Stimulated activated naive CD4-positive, alpha-beta T cell (primary cell): ENCODE results near the gene C1orf56.
A peak's percentile ranks its signal among the peaks of the same experiment; 100 is the strongest.

ENCODE experiments used
- DNase-seq, 6 experiments: peaks; one replicate each; lab custom pipeline; 2025; lab: John Stamatoyannopoulos, UW

The C1orf56 gene, protein sequence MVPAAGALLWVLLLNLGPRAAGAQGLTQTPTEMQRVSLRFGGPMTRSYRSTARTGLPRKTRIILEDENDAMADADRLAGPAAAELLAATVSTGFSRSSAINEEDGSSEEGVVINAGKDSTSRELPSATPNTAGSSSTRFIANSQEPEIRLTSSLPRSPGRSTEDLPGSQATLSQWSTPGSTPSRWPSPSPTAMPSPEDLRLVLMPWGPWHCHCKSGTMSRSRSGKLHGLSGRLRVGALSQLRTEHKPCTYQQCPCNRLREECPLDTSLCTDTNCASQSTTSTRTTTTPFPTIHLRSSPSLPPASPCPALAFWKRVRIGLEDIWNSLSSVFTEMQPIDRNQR

DNA sequence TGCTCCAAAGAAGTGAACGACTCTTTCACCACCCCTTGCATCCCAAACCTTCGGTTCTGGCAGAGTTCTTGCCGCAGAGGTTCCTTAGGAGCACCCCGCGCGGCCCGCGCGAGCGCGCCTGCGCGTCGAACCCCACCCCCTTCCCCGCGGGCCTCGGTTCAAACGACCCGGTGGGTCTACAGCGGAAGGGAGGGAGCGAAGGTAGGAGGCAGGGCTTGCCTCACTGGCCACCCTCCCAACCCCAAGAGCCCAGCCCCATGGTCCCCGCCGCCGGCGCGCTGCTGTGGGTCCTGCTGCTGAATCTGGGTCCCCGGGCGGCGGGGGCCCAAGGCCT lies at the start of gene C1orf56:
Gene C1orf56, plus strand, starts transcription at position 161 of the 334 bp plus-strand sequence. Its CDS starts 97 bp downstream, at position 258.
- peak; percentile 33 to 58 (median 41) for DNase-seq

DNA sequence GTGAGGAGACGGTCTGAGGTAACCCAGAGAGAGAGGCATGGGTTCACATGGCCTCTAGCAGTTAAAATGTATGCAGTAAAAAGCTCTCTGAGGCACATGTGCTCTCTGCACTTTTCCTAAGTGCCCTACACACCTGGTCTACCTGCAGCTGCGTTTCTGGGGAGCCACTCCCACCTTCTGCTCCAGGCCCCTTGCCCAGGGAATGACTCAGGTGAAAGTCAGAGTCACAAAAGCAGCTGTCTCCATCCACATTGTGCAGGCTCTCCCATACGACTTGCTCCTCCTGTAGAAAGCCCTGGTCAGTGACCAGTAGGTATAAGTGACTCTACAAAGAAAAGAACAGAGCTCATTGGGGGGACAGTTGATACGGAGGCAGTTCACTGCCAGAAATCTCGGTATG lies 49.6 kb upstream of the C1orf56 start:
- no peak for DNase-seq

DNA sequence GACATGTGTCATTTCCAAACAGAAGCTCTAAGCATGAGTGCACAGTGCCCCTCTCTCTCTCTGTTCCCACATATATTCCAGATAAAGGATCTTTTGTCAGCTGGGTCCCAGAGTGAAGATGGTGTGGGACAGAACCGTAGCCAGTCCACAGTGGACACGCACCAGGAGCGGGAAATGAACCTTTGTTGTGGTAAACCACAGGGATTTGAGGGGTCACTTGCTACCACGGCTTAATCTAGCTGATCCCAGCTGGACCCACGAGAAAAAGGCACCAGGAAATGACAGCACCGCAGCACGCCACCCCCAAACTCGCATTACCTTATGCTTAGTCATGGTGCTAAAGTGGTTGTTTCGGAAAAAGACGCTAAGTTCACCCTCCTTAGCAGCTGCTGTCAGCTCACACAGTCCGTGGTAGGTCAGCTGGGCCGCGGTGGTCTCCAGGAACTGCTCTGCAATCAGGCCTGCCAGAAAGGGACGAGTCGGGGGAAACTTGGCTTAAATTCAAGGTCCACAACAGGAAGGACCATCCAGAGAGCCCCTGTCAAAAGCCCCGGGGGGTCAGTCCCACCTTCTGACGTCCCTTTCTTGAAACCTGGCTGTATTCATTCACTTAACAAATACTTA lies 48.4 kb upstream of the C1orf56 start:
- no peak for DNase-seq

DNA sequence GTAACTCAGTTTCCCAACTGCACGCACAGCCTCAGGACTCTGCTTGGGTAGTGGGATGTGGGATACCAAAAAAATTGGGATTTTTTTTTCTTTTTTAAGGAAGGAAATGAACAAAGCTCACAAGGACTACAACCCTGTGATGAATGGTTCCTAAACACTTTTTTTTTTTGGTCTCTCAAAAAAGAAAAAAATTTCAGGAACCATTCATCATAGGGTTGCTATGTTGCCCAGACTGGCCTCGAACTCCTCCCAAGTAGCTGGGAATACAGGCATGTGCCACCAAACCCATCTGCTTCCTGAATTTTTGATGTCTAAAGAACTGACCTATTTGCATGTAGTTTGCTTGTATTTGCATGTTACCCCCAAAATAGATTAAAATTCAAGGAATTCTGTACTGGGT lies 47.6 kb upstream of the C1orf56 start:
- no peak for DNase-seq

DNA sequence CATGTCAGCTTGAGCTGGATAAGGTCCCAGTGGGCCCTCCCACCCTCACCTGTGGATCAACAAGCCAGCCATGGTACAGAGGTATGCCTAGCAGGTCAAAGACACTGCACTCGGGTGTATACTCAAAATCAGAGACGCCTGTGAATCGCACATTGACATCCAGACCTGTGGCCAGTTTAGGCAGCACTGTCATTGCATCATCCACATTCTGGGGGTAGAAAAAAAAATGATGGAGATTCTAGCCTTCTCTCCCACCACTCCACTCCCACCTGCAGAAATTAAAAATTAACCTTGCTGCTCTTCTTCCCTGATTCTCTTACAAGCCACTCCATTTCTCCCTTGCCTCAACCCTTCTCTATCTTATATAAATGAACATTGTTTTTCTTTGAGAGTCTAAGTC lies 47.1 kb upstream of the C1orf56 start:
- no peak for DNase-seq

DNA sequence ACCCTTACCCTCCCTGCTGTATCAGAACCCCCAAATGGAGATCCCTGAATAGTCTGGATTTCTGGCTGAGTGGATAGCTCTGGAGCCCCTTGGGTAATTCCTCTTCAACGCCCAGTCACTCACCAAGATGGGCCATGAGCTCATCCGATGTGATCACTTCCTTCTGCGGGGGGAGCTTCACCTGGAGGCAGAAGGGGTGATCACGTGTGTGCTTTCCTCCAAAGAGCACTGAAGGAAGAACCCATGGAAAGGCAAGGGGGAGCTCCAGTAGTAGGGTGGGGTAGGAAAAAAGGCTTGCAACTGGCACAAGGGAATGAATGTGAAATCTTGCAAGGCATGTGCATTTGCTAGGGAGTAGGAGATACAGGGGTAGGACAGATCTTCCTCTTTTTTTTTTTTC lies 45.9 kb upstream of the C1orf56 start:
- DNase-seq = no peak

DNA sequence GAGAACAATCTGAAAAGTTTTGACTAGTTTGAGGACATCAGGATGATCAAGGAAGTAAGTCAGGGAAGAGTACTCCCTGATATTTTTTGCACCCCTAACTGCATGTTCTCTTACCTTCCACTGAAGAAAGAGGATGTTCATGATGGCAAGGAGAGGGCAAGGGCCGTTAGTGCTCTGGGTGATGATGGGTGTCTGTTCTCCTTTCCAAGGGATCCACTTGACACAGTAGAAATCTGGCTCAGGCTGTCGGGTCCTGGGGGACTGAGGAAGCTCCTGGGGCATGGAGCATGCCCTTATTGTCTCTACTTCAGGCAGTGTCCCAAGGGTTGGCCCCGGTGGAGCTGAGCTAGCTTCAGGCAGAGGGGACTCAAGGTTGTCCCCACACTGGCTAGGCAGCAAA lies 45.5 kb upstream of the C1orf56 start:
- DNase-seq = no peak

DNA sequence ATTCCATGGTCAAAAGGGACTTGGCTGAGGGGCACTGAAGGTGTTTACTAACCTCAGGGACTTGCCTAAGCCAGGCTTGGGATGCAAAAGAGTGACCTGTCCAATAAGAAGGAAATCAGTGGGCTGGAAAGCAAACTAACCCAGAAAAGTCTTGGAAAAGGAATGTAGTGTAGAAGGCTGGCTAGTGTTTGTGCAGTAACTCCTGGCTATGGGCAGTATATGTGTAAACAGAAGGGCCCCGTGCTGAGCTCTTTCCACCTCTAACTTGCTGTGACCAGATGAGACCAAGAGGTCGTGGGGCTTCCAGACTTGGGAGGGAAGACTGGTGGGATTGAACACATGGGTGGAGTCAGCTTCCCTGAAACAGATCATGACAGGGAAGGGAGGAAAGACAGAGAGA lies 44.9 kb upstream of the C1orf56 start:
- DNase-seq = no peak

DNA sequence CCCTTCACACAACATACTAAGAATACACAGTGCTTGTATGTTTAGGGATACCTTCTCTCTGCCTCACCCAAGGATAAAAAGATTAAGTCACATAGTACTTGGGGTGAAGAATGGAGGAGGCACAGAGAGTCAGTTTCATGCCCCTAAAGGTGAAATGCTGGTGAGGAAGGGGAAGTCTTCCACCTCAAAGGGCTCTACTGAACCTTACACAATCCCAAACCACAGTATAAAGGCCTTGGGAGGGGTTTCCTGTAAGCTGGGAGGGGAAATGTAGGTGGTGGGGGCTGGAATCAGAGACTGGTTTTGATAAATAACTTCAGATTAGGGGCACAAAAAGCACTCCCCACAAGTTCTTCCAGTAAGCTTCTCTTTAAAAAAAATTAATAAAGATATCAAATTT lies 44.4 kb upstream of the C1orf56 start:
- DNase-seq = peak in 2 of 6 experiments; percentile 12 to 17

DNA sequence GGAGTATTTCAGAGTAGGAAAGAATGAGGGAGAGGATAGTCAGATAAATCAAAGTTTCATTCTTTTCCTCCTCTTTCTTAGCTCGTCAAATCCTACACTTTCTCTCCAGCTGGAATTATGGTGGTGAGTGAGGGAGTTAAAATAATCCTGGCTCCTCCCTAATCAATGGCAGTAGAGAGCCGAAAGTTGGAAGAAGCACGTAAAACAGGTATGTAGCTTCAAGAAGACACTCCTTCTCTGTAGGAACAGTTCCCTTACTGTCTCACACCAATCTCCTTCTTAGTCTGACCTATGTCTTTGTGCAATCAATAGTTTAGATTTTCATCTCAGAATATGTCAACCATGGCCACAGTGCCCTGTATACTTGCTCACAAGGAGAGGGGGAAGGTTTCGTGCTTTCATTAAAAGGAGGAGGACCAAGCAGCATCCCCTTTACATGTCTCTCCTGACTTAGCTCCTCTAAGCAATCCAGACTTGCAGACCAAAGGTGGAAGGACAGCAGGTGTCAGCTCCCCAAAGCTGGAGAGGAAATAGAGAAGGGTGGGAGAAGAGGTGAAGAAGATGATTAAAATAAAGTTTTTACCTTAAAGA lies 41.7 kb upstream of the C1orf56 start:
- DNase-seq = no peak

DNA sequence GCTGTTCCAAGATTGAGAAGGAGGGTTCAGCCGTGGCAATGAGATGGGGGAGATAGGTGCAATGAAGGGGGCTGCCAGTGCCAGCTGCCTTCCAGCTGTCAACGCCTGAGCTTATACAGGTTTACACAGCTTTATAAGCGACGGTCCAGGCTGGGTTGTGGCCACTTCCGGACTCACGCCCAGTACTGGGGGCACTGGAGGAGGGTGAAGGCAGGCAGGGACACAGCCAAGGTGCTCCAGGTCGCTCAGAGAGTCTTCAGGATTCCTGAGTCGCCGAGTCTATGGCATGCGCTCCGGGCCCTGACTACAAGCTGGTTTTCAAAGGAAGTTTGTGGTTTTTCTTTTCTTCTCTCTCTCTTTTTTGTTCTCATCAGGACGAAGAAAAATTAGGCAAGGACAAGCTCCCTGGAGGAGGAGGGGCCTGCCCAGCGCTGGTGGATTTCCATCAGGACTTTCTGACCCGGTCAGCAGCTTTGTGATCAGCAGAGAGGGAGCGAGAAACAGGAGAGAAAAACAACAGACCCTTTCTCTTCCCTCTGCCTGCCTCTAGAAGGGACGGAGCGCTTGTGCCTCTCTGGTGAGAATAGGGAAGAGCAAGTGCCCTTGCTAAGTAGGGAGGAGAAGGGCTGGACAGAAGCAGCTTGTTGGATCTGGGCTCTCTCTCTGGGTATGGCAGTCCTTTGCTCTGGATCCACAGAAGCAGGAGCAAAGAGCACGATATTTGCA lies 41.1 kb upstream of the C1orf56 start, which contains the start of gene MINDY1:
Gene MINDY1, minus strand, starts transcription at position 576 of the 726 bp plus-strand sequence. CDS start 4,285 bp downstream, outside the sequence.
- DNase-seq = peak in 3 of 6 experiments; percentile 17 to 40 (median 24)

DNA sequence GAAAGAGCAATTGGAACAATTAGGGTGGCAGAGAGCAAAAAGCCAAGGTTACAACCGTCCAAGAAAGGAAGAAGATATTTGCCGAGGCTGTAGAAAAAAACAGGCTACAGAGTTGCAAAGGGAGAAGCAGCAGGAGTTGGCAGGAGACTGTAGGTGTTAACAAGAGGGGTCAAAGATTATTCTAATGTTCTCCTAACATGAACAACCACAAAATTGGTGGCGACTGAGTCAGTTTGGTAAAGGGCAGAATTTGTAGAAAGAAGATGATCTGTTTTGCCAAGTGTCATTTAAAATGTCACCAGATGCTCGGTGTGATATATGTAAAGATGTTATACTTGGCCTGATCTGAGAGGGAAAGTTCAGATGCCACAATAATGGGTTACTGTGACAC lies 39.7 kb upstream of the C1orf56 start:
- DNase-seq = no peak

DNA sequence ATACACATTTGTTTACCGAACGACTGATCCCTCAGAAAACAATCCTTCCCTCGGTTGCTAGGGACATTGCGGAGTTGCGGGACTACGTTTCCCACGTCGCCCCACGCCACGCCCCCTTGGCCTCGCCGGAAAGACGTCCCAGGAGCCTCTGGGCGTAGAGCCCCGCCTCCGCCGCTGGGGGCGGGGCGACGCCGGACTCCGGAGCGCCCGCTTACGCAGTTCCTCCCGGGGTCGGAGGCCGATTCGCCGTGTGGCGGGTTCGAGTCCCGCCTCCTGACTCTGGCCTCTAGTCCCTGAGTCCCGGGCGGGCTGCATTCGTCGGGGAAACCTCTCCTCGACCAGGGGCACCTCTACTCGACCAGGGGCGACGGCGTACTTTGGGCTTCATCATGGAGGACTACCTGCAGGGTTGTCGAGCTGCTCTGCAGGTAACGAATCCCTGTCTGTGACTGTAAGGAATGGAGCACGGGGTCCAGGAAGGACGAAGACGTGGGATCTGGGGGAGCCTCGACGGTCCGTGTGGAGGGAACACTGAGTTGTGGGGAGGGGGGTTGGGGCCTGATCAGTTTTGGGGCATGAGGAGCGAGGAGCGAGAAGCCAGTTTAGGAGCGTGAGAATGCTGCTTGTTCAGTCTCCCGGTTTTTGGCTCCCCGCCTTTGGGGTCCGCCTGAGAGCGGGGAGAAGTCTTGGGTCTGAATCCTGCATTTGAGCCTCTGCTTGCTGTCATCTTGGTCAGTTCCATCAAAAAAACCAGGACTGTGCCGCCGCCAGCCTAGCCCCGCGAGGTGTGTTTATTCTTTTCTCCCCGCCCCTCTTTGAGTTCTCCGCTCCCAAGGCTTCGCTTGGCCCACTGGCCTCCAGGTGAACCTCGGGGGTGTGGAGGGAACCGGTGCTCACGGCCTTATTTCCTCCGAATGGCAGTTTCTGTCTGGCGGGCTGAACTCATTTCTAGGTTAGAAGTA lies 39.0 kb upstream of the C1orf56 start, which contains the start of gene PRUNE1:
Gene PRUNE1, plus strand, starts transcription at position 206 of the 962 bp plus-strand sequence. Its CDS starts 184 bp downstream, at position 390.
- DNase-seq = peak; percentile 87 to 96 (median 91)

DNA sequence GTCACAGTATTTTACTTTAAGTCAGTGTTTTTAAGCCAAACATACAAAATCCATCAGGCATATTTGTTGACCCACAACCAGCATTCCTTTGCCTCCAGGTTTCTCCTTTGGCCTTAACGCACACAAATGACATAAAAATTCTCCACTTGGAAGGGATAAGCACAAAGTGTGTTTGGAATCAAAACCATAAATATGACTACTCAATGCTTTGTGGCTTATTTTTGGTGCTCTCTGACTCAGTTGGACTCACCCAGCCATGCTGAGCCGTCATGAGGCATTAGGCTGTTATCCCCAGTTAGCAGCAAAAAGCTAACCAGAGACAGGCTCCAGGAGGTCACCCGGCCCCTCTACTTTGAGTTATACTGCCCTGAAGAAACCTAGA lies 38.4 kb upstream of the C1orf56 start:
- no peak for DNase-seq

DNA sequence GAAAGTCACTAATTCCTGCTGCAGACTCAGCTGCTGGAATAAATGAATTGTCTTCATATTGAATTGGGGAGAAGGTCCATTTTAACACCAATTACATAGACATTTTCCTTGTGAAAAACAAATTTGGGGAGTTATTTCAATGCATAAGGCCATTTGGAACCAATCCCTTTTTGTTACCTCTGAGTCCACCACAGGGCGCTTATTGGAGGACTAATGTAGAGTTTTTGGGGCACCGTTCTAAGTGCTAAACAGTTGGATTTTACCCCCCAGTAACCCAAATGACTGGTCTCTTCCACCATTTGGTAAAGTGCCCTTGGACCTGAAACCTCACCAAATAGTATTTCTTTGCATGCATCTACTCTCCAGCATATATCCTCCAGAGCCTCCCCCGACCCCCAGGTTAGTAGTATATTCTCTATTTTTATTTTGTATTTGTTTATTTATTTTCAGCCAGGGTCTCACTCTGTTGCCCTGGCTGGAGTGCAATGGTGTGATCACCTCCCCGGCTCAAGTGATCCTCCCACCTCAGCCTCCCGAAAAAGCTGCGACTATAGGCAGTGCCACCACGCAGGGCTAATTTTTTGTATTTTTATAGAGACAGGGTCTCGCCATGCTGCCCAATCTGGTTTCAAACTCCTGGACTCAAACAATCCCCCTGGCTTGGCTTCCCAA lies 37.7 kb upstream of the C1orf56 start:
- DNase-seq = no peak

DNA sequence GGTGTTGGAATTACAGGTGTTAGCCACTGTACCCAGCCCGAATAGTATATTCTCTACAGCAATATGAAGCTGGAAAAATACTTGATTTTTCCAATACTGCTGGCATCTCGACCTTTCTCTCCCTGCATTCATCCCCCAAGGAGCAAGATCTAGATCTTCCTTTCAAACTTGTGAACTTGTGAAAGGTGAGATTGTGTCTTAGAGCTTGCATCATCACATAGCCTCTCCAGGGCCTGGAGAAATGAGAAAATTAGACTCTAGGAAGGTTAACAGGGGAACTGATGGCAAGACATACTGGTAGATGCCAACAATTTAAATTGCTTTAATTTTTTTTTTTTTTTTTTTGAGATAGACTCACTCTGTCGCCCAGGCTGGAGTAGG lies 37.2 kb upstream of the C1orf56 start:
- no peak for DNase-seq

DNA sequence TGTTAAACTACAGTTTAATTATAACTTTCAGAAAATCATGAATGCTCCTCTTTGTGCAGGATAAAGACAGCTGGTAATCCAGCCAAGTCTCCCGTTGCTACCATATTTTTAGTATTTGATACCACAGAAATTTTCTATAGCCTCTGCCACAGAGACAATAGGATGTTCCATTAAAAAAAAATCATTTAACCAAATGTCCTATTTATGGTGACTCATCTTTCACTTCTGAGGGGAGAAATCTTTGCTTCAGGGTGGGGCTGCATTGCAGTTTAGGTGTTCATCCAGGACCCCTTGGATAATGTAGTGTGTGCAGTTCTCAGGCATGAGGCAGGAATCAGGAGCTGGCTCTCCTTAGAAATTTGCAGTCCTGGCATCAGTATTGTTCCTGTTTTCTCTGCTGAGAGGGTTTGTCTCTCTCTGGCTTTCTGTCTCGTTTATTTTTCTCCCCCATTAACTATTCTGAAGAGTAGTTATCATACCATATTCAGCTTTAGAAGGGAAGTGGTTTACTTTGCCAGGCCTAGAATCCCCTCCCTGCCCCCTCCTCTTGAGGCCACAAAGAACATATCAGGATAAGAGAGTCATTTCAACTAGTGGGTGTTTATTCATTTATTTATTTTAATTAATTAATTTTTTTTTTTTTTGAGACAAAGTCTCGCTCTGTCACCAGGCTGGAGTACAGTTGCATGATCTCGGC lies 36.2 kb upstream of the C1orf56 start:
- DNase-seq = no peak

DNA sequence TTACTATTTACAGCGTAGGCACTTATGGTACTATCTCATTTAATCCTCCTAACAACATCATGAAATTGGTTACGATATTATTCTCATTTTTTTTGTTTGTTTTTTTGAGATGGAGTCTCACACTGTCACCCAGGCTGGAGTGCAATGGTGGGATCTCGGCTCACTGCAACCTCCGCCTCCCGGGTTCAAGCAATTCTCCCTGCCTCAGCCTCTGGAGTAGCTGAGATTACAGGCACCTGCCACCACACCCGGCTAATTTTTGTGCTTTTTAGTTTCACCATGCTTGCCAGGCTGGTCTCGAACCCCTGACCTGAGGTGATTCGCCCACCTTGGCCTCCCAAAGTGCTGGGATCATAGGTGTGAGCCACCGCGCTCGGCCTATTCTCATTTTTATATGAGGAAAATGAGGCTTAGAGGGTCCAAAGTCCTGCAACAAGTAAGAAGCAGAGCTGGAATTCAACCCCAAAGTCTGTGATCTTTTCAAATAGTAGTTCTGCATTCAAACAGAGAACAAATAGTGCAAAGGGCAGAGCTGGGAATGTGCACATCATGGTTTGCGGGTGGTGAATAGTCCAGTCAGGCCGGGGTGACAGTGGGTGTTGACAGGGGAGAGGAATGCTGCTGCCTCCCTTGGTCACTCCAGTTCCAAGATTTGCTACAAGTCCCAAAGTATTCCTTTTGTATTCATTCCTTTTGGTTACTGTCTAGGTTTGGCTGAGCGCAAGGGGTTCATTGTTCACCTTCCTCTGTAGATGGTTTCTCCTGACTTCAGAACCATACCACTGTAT lies 34.7 kb upstream of the C1orf56 start:
- no peak for DNase-seq

DNA sequence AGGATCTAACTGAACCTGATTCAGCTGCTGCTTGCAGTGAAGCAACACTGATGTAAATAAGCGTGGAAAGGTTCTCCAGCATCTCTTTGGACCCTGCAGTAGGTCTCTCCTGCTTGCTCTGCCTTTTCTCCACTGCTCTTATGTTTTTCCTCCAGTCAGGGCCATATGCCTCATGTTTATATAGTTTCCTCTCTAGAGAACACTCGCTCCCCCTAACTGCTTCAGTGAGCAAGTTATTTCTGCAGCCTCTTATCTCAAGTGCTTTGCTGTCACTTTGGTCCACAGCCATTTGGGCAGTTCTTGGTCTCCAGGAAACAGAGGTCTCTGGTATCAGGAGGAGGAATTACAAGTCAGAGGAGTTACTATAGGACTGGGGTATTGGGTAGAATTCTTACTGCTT lies 34.0 kb upstream of the C1orf56 start:
- DNase-seq = no peak
